ENCODE results near the gene FRZB. TPM values are rescaled to one million over a fixed set of nuclear protein-coding genes. Genes with fewer than 3 reads are reported as not detected.

The FRZB gene
- total and polyA plus RNA-seq, 2 donors (not counting 1 experiment from before 2014, with no cell fraction given), result 1.5 to 2.0 TPM

- DNase-seq (ENCODE audit: low read depth in 2 of 2), result peak in 1 of 2 donors; percentile 22
- Histone ChIP-seq H3K4me2 (ENCODE audit: extremely low read depth, insufficient read depth, low read length) (peak overlapping the region; percentile 93), H3K9me3 (ENCODE audit: control insufficient read depth, insufficient read depth, low read depth, low read length) (no peaks in the 10 kb centered on the region), H3K4me1 (ENCODE audit: control insufficient read depth, extremely low read depth, insufficient read depth, low read length) (no peaks in the 10 kb centered on the region), H2AFZ (ENCODE audit: low read length) (peak overlapping the region; percentile 95), H3K9ac (ENCODE audit: insufficient read depth, low read length) (peak overlapping the region; percentile 4), H3K27ac (ENCODE audit: insufficient read depth, low read length) (no peak overlapping the region), H3K4me3 (replicated peaks in 1 of 4; ENCODE audit: control extremely low read depth in 1 of 4, insufficient read depth in 1 of 4, low read depth in 3 of 4, low read length in 4 of 4) (peak overlapping the region; percentile 51 to 67 (median 66)), H3K79me2 (ENCODE audit: control insufficient read depth, insufficient read depth, low read length) (no peaks in the 10 kb centered on the region), H3K36me3 (ENCODE audit: control insufficient read depth, insufficient read depth, low read length) (no peaks in the 10 kb centered on the region), H4K20me1 (ENCODE audit: control insufficient read depth, extremely low read depth, insufficient read depth, low read length) (no peaks in the 10 kb centered on the region), H3K27me3 (ENCODE audit: control insufficient read depth, insufficient read depth, low read length) (no peaks in the 10 kb centered on the region)
- TF ChIP-seq EZH2 (IDR thresholded peaks at IDR 0.05; ENCODE audit: low read length, missing control alignments), result no peak
- no peak for TF ChIP-seq CTCF (conservative IDR thresholded peaks at IDR 0.05 in 1 of 2, IDR thresholded peaks at IDR 0.05 in 1 of 2; ENCODE audit: low read depth in 1 of 2, low read length in 2 of 2)
Measured at GRCh38 chr2:182866095-182866460, 359 bp downstream of the FRZB start.

GRCh38 chr2:182864949-182865570, 1.4 kb downstream of the FRZB start:
- DNase-seq (ENCODE audit: low read depth in 2 of 2), result no peak
- H3K36me3 ChIP-seq (ENCODE audit: control insufficient read depth, insufficient read depth, low read length), result no peaks in the 10 kb centered on the region
- no peak overlapping the region for H3K27ac ChIP-seq (ENCODE audit: insufficient read depth, low read length)
- no peaks in the 10 kb centered on the region for H3K4me1 ChIP-seq (ENCODE audit: control insufficient read depth, extremely low read depth, insufficient read depth, low read length)
- H3K79me2 ChIP-seq (ENCODE audit: control insufficient read depth, insufficient read depth, low read length), result no peaks in the 10 kb centered on the region
- TF ChIP-seq CTCF (conservative IDR thresholded peaks at IDR 0.05 in 1 of 2, IDR thresholded peaks at IDR 0.05 in 1 of 2; ENCODE audit: low read depth in 1 of 2, low read length in 2 of 2) (no peak), EZH2 (IDR thresholded peaks at IDR 0.05; ENCODE audit: low read length, missing control alignments) (no peak)
- no peaks in the 10 kb centered on the region for H3K9me3 ChIP-seq (ENCODE audit: control insufficient read depth, insufficient read depth, low read depth, low read length)
- H3K27me3 ChIP-seq (ENCODE audit: control insufficient read depth, insufficient read depth, low read length), result no peaks in the 10 kb centered on the region
- no peaks in the 10 kb centered on the region for H4K20me1 ChIP-seq (ENCODE audit: control insufficient read depth, extremely low read depth, insufficient read depth, low read length)
- no peak overlapping the region for H3K4me3 ChIP-seq (replicated peaks in 1 of 4; ENCODE audit: control extremely low read depth in 1 of 4, insufficient read depth in 1 of 4, low read depth in 3 of 4, low read length in 4 of 4)
- H2AFZ ChIP-seq (ENCODE audit: low read length), result no peak overlapping the region
- H3K4me2 ChIP-seq (ENCODE audit: extremely low read depth, insufficient read depth, low read length), result no peak overlapping the region
- H3K9ac ChIP-seq (ENCODE audit: insufficient read depth, low read length), result no peak overlapping the region

- Histone ChIP-seq H3K9ac (ENCODE audit: insufficient read depth, low read length) (no peak overlapping the region), H3K9me3 (ENCODE audit: control insufficient read depth, insufficient read depth, low read depth, low read length) (no peaks in the 10 kb centered on the region), H2AFZ (ENCODE audit: low read length) (no peak overlapping the region), H3K4me2 (ENCODE audit: extremely low read depth, insufficient read depth, low read length) (no peak overlapping the region), H3K27ac (ENCODE audit: insufficient read depth, low read length) (no peak overlapping the region), H3K79me2 (ENCODE audit: control insufficient read depth, insufficient read depth, low read length) (no peaks in the 10 kb centered on the region), H3K4me1 (ENCODE audit: control insufficient read depth, extremely low read depth, insufficient read depth, low read length) (no peaks in the 10 kb centered on the region), H3K27me3 (ENCODE audit: control insufficient read depth, insufficient read depth, low read length) (no peaks in the 10 kb centered on the region), H3K4me3 (replicated peaks in 1 of 4; ENCODE audit: control extremely low read depth in 1 of 4, insufficient read depth in 1 of 4, low read depth in 3 of 4, low read length in 4 of 4) (no peak overlapping the region), H4K20me1 (ENCODE audit: control insufficient read depth, extremely low read depth, insufficient read depth, low read length) (no peaks in the 10 kb centered on the region), H3K36me3 (ENCODE audit: control insufficient read depth, insufficient read depth, low read length) (no peaks in the 10 kb centered on the region)
- no peak for DNase-seq (ENCODE audit: low read depth in 2 of 2)
- TF ChIP-seq EZH2 (IDR thresholded peaks at IDR 0.05; ENCODE audit: low read length, missing control alignments), result no peak
- TF ChIP-seq CTCF (conservative IDR thresholded peaks at IDR 0.05 in 1 of 2, IDR thresholded peaks at IDR 0.05 in 1 of 2; ENCODE audit: low read depth in 1 of 2, low read length in 2 of 2), result no peak
Measured at GRCh38 chr2:182863642-182864041, 2.8 kb downstream of the FRZB start.
